GM18951 (cell line): Measurements from ENCODE around the gene PTPRR.
"Not testable (repeated sequence)": the region's sequence is repeated elsewhere in the genome, so short reads cannot be mapped to it uniquely, and the experiment has no call there.

ENCODE experiments used
- POLR2A ChIP-seq: IDR thresholded peaks from 4 replicates; pipeline ENCODE4 v1.6.1; 2011; ENCODE audit warnings: mild to moderate bottlenecking; ENCODE audit not compliant: insufficient read length, insufficient read depth; ENCODE audit errors: extremely low read depth
- in situ Hi-C: fragments of 300-500 bp; cut with MboI; formaldehyde crosslinking; loops from one replicate; pipeline ENCODE4 v1.12.0; 2022; ENCODE audit warnings: low sequenced_read_pairs, mixed read lengths, inconsistent platforms; ENCODE audit not compliant: unreplicated experiment

The PTPRR gene

GRCh38 chr12:70822412-70822811 is 98.1 kb downstream of the PTPRR start:
- in situ Hi-C loops: no loop called here
- no peak for TF ChIP-seq POLR2A

DNA sequence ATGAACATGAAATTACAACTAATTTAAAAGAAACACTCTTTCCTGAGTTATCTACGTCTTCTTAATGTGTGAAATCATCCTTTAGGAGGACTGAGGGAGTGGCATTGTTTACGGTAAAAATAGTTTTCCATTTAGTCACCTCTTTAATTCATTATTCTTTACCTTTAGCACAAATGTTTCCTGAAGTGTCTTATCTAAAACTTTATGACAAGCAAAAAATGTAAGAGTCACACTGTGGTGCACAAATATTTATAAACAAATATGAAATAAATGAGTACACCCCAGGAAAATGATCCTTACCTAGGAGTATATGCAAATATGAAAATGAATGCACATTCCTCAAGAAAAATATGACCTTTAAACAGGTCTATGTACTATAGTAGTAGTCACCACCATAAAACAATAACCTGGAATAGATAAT is 104.6 kb downstream of the PTPRR start:
- in situ Hi-C loops: no loop called here
- no peak for TF ChIP-seq POLR2A

- in situ Hi-C loops: no loop called here
- no peak for TF ChIP-seq POLR2A
These were observed 105.5 kb downstream of the PTPRR start for GRCh38 chr12:70815056-70815455.

GRCh38 chr12:70813559-70813958 is 107.0 kb downstream of the PTPRR start:
- in situ Hi-C loops: no loop called here
- no peak for TF ChIP-seq POLR2A

DNA sequence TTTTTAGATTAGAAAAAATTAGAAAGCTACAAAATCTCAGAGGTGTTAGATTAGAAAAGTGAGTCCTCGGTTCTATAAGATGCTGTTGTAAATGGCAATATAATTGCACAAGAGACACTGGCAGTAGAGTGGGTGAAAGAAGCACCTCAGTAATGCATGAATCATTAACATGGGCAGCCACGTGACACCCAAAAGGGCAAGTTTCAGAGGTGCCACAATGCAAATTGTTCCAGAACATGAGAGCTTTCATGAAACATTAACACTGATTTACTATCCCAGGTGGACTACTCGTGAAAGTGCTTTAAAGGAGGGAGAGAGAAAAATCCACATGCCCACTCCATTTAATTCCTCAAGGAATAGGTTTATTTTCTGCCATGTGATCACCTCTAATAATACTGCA is 108.4 kb downstream of the PTPRR start:
- in situ Hi-C loops: no loop called here
- no peak for TF ChIP-seq POLR2A

DNA sequence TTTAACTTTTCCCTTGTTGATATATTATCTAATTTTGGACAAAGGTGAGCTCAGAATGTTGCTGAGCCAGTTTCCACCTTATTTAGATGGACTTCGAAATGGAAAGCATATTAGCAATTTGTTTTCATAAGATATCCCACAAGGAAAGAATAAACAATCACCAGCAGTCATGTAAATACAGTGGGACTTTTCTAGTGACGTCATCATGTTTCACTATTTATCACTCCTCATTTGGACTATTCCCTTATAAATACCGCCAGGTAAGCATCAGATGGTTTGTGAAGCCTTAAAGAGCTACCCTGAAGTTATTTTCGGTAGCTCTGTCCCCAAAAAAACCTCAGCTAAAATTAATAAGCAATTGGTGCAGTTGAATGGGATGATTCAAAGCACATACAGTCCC is 110.7 kb downstream of the PTPRR start:
- in situ Hi-C loops: no loop called here
- no peak for TF ChIP-seq POLR2A

DNA sequence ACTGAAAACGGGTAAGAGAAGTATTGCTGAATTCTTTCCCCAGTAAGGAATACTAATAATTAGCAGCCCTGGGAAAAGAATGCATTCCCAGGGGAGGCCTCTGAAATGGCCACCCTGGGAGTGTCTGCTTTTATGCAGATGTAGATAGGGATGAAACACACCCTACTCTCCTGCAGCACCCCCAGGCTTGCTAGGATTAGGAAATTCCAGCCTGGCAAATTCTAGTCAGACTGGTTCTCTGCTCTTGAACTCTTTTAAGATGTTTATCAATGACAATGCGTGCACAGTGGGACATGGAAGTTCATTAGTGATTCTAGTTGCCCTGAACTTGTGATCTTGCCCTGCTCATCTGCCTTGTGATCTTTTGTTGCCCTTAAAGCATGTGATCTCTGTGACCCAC is 112.5 kb downstream of the PTPRR start:
- in situ Hi-C loops: not testable (repeated sequence)

GRCh38 chr12:70806827-70807226 is 113.7 kb downstream of the PTPRR start:
- TF ChIP-seq POLR2A: no peak
- in situ Hi-C loops: no loop called here

DNA sequence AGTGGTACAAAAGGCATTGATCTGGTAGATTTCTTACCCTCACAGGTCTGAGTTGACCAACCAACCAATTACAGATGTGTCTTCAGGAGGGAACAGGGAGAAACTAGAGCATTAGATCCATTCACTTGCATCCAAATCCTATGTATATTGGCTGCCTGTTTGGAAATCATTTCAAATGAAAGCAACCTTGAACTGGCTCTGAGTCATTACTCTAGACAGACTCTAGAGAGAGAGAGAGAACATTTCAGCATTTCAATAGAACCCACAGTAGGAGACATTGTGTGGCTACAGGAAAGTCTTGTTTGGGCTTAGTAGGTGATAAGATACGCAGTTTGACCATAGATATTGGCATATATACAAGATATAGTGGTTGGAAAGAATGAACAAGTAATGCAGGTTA is 114.5 kb downstream of the PTPRR start:
- in situ Hi-C loops: no loop called here
- no peak for TF ChIP-seq POLR2A

- in situ Hi-C loops: no loop called here
- no peak for TF ChIP-seq POLR2A
These were observed 122.3 kb downstream of the PTPRR start for GRCh38 chr12:70798016-70798783.

GRCh38 chr12:70796989-70797388 is 123.5 kb downstream of the PTPRR start:
- in situ Hi-C loops: no loop called here

DNA sequence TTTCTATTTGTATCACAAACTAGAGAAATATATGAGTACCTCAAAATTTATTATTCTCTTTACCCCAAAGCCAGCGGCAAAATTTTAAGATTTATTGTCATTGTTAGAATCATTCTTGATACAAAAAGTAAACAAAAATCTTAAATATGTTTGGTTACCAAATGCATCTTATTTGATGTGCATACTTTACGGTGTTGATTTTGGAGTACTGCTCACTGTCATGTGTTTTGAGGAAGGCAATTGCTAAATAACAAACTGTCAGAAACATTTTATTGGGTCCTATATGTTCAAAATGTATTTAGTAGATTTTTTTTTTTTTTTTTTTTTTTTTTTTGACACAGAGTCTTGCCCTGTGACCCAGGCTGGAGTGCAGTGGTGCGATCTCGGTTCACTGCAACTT is 124.9 kb downstream of the PTPRR start:
- in situ Hi-C loops: no loop called here
- no peak for TF ChIP-seq POLR2A

More at GRCh38 chr12:70796989-70797388, 123.5 kb downstream of the PTPRR start:
- no peak for TF ChIP-seq POLR2A

DNA sequence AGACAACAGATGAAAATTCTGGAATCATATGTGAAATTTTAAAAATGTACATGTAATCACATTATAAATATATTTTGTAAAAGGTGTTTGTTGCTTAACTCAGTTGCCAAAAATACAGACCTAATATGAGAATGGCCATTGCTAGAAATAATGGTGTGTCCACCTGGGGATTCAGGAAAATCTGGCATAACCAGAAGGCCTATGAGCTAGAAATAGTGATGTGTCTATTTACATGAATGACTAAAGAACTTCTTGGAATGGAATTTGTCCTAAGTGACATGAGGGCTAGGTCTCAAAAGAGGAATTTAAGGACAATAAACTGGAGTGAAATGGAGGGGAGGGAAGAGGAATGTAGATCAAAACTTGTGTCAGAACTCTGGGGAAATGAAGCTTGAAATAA is 126.4 kb downstream of the PTPRR start:
- in situ Hi-C loops: no loop called here
- no peak for TF ChIP-seq POLR2A

DNA sequence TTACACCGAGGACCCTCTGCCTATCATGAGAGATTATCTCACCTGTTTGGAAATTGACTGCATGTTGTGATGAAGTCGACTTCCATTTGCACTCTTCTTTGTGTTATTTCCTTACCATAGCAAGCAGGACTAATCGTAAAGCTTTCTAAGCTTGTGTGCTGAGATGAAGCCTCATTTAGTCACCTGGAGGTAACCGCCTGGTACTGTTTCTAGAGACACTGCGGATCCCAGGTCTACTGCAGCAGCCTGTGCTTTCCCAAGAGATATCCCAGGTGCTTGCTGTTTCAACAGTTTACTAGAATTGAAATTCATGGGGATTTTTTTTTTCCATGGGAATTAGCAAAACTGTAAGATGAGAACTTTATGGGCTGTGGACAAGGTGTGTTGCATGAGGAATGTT is 131.8 kb downstream of the PTPRR start:
- TF ChIP-seq POLR2A: no peak
- in situ Hi-C loops: no loop called here

DNA sequence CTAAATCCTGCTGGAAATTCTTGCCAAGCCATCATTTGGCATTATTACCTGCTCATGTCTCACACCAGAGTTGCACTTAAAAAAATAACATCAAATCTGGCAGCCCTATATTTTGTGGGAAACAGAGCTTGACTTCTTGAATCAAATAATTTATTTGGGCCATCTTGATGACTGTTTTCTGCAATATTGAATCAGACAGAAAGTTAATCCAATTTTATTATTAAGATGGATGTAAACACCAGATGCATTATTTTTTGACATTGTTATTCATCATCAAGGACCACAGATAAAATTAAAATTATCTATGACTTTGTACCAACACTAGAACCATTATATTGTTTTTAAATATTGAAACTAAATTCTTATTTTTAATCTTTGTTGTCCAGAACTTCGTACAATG is 132.9 kb downstream of the PTPRR start:
- in situ Hi-C loops: no loop called here
- TF ChIP-seq POLR2A: no peak

- no peak for TF ChIP-seq POLR2A
- in situ Hi-C loops: no loop called here
These were observed 134.6 kb downstream of the PTPRR start for GRCh38 chr12:70785896-70786295.
